GM21825 (cell line): Measurements from ENCODE around the gene KIRREL3.

Experiments
- ATAC-seq: cut with Tn5 transposase; IDR thresholded peaks from one replicate; pipeline ENCODE4 v1.9.1; 2021; ENCODE audit warnings: mild to moderate bottlenecking, moderate library complexity; ENCODE audit not compliant: unreplicated experiment

The KIRREL3 gene

DNA sequence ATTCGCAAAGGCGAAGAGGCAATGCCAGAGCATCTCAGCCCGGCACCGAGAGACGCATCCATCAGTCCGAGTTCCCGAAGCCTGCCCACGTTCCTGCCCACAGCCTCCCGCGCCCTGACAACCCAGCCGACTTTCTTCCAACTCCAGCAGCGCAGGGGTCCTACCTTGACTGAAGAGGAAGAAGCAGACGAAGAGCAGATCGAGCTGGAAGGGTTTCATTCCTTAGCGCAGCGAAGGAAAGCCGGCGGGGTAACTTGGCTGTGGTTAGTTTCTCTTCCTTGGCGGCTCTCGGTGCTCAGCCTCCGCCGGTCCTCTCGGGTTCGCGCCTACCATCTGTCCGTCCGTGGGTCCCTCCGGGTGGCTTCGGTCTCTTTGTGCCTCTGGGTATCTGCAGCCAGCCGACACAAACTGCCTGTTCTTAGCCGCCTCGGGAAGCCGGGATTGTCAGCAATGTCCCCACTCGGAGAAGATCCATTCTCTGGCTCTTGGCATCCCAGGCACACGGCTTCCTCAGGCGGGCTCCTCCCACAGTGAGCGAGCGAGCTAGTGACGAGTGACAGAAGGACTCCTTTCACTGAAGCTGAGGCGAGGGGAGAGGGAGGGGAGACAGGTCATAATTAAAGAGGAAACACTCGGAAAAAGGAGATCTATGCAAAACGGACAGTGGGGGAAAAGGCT is at the start of gene KIRREL3:
Gene KIRREL3 (minus strand): TSS at position 480 of the 678 bp plus-strand sequence.
- no peak for ATAC-seq

DNA sequence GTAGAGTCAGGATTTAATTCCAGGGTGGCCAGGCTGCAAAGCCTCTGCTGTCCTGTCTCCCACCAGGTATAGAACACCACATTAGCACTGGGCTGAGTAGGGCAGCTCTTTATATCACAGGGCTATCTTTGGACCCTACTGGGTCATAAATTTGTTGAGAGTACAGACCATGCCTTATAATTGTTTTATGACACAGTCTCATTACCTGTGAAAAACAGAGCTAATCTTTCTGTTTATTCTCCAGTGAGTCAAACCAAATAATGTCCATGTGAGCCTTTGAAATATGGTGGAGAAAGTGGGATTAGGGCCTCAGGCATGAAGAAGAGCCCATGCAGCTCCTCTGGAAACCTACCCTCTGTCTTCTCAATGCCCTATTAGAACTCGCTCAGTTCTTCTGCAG is 49.6 kb upstream of the KIRREL3 start:
- no peak for ATAC-seq

DNA sequence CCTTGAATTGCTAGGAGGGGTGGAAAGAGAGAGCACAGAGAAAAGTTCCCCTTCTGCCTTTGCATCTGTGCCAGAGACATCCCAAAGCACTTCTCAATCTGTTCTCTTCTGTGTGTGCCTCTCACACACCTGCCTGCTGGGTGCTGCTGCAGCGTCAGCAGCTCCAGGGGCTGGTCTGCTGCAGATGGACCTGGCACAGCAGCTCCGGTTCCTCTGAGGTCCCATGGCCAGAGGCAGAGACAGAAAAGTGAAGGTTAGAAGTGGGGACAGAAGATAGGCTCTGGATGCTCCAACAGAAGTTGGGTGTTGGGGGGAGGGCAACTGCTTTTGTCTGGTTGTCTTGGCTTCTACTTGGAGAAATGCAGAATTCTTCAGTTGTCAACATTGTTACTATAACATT is 48.9 kb upstream of the KIRREL3 start:
- ATAC-seq: no peak

DNA sequence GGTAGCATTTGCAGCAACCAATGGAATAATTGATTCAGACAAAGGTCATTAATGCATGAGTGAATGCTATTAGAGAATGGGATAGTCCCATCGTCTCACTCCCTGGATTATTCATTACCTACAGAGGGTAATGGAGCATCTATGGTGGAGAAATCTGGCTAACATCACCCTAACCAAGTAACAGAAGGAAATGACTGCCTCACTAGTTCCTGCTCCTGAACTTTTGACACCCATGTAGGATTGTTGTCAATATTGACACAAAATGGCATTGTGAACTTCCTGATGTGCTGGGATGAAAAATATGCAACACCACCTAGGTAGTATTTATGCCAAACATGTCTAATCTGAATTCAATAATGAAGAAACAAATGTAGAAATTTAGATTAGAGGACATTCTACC is 44.0 kb upstream of the KIRREL3 start:
- ATAC-seq: no peak

DNA sequence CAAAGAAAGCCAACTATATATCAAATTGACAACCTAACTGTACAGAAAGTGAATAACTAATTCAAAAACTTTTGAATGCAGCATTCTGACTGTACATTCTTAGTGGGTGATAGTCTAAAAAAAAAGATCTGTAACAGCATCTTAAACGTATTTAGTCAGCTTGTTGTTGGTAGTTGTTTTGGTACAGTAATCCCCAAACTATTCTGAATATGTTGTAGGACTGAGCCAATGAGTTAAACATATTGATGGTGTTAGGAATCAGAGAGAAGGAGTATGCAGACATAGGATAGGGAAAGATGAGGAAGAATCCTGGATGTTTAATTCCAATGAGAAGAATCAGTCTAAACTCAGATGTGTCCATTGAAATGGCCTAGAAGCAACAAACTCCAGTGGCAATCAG is 41.9 kb upstream of the KIRREL3 start:
- ATAC-seq: no peak

DNA sequence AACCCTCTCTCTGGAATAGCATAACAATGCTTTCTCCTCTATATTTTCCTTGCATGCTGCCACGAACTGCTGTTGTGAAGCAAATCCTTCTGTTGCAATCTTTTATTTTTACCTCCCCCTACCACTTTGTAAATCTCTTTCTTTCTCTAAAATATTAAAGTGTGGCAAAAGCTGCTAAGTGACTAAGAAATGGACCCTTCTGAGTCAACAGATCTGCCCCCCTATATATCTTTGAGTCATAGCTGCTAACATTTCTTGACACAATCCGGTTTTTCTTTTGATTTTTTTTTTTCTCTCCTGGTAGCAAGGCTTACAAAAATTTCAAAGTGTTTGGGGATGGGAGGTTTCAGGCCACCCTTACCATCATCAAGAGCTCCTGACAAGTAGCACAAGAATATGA is 39.0 kb upstream of the KIRREL3 start:
- no peak for ATAC-seq

DNA sequence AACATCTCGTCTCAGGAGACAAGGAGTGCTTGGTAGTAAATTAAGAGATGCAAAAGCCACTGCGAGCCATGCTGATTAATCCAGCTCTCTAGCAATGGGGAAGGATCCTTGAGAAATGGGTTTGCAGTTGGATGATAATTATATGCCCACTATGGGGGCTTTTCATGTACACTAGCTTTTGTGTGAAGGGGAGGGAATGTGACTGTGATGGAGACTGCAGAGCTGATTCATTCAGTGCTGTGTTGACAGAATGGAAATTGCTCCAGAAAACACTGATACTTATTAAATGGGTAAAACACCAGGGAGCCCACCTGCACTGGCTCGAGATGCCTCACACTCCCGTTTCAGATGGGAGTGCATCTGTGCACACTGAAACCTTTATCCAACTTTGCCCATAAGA is 37.0 kb upstream of the KIRREL3 start:
- ATAC-seq: no peak

DNA sequence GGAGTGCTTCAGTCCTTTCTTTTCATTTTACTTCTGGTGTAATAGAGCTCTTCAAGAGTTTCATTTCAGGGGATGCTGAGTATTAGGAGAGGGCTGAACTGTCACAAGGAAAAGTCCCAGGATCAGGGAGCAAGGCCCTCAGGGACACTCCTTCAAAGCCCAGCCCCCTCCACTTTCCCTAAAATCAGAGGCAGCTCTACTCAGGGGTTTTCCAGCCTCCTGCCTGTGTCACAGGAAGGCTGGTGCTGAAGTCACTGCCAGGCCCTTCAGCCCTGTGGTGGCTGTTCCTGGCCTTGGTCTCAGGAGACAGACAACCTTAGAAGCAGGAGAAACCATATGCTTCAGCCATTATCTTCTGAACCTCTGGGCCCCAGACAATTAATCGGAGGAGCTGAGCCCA is 36.4 kb upstream of the KIRREL3 start:
- no peak for ATAC-seq

DNA sequence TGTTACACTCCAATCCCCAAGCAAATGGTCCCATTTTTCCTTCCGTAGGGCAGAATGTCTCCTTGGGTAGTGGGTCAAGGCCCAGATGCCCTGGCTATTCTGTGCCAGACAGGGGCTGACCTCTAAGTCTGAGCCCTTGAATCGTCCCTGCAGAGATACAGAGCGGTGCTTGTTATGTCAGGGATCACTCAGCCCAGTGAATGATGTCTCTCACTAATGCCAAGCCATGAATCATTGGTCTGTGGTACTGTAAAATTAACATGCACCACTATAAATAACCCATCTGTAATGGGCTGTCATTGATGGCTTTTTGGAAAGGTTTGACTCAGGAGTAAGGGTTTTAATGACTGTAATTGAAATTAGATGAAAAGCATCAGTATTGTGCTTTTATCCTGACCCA is 35.3 kb upstream of the KIRREL3 start:
- no peak for ATAC-seq

DNA sequence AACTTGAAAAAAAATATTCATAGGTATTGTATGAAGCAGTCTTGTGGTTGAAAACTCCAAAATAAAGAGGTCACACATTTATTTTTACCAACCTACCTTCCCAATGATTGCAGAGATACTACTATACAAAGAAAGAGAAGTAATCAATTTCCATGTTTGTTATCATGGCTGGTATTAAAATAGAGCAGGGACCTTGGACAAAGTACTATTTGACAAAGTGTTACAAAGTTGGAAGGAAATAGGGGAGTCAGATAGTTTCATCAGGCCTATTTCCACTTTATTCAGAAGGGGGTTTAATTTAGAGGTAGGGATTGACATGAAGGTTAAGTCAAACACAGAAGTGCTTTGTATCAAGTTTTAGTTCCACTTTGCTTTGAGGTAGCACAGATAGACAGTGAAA is 34.4 kb upstream of the KIRREL3 start:
- ATAC-seq: no peak

DNA sequence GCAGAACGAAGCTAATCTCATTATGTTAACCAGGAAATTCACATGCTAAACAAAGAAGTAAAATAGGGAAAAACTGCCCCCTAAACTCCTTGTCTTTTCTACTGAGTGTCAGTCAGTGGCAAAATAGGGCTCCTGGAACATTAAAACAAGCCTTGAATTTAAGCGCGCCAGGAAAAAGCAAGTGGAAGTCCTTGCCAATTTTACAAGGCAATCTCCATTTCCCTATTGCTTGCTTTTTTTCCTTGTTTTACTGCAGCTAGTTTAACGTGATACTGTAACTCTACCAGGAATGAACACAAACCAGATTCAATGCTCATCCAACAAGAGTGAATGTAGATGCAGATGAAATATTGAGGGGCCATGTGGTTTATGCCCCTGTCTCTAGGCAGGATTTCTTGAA is 28.1 kb upstream of the KIRREL3 start:
- ATAC-seq: no peak

DNA sequence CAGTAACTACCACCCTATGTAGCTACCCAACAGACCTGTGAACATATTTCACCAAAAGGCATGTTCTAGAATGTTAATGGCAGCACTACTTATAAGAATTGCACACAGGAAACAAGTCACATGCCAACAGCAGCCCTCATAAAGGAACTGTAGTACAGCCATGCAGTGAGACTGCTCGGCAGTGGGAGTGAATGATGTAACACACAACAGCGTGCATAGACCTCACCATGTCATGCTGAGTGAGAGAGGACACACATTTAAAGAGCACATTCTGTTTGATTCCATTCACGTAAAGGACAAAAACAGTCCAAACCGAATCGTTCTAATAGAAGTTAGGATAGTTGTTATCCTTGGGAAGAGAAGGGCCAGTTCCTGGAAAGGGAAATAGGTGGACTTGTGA is 27.2 kb upstream of the KIRREL3 start:
- no peak for ATAC-seq

DNA sequence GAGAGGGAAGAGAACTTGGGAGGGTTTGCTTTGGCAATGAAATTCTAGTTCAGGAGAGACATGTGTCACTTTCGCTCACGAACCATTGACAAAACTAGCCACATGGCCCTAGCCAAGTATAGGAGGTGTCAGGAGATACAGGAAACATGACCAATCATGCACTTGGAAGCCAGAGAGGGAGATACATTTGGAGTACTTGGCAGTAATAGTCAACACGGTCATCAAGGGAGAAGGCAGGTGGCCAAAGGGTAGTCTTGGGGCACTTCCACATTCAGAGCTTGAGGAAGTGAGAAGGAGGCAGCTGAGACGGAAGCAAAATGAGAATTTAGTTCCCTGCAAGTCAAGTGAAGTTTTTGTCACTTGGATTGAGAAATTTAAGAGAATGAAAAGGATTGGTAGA is 26.4 kb upstream of the KIRREL3 start:
- ATAC-seq: no peak

DNA sequence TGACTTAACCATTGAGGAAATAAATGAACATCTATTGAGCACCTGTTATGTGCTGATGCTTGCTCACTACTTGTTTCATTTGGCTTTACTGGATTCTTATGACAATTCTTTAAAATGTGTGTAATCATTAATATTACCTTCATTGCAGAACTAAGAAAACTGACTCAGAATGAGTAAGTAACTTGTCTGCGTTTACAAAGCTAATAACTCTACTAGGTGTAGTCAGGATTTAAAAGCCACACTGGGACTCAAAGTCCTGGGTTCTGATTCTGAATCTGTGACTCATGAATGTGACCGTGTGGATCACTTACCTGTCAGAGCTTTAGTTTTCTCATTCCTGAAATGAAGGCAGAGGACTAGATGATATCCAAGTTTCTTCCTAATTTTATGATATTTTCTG is 23.4 kb upstream of the KIRREL3 start:
- ATAC-seq: no peak

DNA sequence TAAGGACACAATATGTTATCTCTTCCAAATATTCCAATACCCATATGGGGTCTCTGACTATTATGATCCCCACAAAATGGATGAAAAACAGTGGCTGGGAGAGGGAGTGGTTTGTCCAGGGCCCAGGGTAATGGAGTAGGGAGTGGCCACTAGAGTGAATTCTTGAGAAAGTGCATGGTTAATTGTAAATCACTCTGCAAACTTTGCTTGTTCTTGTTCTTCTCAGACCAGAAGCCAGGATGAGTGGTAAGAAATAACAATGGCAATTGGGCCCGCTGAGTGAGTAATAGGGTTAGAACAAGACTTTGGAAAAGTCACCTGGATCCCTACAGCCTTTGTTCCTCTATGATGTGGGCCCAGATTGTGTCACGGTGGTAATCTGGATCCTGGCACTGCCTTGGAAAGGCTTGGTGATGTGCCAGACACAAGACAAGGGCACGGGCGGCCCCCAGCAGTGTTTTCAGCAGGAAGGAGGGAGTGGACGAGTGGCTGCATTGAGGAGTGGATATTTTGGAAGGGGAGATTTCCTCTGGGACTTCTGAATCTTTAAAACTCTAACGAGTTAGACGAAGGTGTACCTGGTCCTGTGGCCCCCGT is 18.2 kb upstream of the KIRREL3 start:
- no peak for ATAC-seq

DNA sequence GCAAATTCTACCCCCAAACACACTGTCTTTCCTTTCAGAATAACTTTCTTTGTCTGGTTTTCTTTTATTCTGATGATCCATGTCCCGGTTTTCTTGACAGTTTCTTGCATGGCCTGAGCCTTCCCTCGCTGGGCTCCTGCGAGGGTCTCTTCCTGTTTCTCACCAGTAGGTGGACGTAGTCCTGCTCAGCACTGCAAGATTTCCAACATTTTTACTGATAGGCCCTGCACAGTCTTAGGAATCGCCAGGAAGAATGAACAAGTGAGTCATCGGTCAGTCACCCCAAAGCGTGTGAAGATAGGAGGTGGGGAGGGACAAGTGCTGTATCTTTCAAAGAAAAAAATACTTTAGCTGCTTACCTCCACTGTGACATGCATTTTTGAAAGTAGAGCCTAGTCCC is 16.9 kb upstream of the KIRREL3 start:
- no peak for ATAC-seq

DNA sequence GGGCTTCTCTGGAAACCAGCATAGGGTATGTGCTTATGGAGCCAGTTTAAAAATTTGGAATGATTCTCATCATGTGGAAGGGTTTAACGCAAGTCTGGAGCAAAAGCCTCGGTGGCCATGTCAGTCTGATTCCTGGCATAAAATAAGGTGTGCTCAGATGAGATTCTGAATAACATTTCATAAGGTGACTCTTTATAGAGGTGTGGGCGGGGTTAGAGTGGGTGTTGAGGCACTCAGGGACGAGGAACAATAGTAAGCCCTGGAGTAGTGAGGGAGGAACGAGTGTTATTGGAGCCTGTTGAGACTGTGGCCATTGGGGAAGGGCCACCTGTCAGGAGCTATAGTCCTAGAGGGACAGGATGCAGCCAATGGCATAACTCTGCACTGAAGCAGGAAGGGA is 13.0 kb upstream of the KIRREL3 start:
- ATAC-seq: no peak

DNA sequence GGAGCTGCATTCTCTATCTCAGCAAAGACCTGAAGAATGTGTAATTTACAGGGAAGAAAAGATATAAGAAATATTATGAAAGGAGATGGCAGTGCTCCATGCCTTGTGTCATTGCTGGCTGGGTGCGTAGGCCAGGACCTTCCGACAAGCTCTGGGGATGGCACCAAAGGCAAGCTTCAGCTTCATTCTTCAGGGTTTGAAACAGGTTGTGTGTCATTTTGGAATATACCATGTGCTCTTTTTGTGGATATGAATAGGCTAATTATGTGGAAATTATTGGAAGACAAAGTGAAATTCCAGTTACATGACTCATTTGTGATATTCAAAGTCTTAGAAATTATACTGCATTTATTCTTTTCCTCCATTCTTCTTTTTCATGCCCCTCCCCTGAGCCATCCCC is 5.7 kb upstream of the KIRREL3 start:
- no peak for ATAC-seq

DNA sequence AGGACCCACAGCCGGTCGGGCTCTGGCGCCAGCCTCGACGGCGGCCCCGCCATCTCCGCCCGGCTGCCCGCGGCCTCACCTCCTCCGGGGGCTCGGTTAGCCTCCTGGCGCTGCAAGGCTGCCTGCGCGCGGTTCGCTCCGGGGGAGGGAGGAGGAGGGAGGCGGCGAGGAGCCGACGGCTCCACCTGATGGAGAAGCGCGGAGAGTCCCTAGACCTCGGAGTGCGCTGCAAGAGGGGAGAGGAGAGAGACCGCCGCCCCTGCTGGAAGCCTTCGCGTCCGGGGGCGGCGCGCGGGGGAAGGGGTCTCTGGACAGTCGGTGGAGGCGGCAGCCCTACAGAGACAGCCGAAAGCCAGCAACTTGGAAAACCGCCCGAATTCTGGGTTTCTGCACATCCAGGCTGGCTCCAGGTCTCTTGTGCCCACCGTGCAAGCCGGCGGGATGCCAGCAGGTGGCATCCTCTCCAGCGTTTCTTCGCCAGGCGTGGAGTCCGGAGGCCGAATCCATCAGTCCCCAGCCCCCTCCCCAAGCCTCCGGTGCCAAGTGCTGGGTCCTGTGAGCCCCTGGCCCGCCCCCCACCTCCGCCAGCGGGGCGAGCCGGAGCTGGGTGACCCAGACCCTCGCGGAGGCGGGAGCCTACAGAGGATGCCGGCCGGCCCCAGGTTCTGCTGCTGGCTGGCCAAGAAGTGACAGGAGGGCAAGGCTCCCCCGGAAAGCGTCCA is 2.9 kb upstream of the KIRREL3 start:
- ATAC-seq: no peak

DNA sequence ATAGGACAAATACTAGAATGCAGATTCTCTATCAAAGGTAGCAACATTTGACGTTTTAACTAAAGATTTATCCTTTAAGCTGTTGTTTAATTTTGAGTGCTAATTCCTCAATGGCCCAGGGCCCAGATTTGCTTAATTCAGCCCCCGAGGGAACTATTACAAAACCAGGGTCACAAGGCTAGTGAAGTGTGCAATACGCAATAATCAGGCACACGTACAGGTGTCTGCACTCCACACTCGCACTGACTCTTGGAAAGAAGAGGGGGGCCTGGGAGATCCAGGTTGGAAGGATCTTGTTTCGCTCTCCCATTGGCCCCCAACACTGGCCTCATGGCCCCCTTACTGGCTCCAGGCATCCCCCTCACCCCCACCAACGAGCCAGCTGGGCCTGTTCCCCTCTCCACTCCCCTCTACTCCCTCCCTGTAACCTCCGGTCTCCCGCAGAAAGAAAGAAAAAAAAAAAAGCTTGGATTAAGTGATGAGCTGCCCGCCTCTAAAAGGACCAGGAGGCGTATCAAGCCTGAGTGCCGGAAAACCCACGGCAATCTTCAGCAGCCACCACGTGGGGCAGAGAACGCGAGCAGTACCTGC is 2.2 kb upstream of the KIRREL3 start:
- no peak for ATAC-seq

DNA sequence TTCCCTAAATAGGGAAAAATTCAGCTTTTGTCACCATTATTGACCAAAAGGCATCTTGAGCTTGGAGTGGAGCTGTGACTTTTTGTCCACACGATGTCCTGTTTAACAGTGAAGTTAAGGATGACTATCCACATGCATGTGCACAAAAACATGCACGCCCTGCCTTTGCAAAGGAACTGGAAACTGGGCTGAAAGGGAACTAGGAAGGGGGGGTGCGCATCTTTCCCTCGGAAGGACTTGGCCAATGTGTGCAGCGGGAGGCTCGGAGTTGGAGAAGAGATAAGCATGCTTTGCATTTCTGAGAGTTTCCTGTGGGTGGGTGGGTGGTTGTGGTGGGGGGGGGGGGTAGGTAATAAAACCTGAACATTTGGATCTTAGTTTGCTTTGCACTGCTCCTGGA is 411 bp upstream of the KIRREL3 start:
- ATAC-seq: no peak

DNA sequence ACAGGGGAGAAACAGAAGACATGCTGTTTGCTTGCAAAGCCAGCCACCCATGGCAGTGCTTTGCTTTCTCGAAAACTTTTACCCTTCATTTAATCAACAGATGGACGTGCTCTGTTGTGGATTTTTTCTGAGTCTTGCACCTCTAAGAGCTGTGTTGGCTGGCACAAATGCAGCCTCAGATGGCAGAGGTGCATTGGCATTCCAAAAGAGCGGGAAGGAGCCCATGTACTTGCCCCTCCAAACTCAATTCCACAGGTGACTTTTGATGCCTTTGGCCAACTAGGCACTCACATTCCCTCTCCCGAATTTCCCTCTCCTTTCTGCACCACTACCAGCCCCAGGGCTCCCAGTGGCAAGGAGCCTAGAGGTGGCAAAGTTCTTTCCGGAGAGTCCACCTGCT is 1.2 kb downstream of the KIRREL3 start:
- ATAC-seq: no peak
